SK-N-MC (cell line): ENCODE data around the gene SPRED3.

Source experiments
- DNase-seq: peaks from one replicate; pipeline ENCODE4 v3.0.0-alpha.2; 2011; ENCODE audit warnings: low read depth, low spot score
- H3K27ac ChIP-seq: fragments of 200-600 bp; sonication (generic); 2 replicates; pipeline ENCODE4 v1.5.1; 2016; ENCODE audit warnings: mixed run types
- H3K36me3 ChIP-seq: fragments of 200-600 bp; sonication (generic); 2 replicates; pipeline ENCODE4 v1.6.1; 2017; ENCODE audit warnings: antibody characterized with exemption, low read length, mixed read lengths; ENCODE audit not compliant: insufficient read depth
- H3K4me3 ChIP-seq: fragments of 200-600 bp; sonication (generic); 2 replicates; pipeline ENCODE4 v1.5.1; 2016
- H3K9ac ChIP-seq: fragments of 200-600 bp; sonication (generic); 2 replicates; pipeline ENCODE4 v1.8.0; 2017; ENCODE audit warnings: mixed run types, mixed read lengths; ENCODE audit not compliant: insufficient read length
- H3K9me3 ChIP-seq: fragments of 200-600 bp; sonication (generic); 2 replicates; pipeline ENCODE4 v1.6.1; 2017; ENCODE audit warnings: low read depth, mild to moderate bottlenecking, antibody characterized with exemption, low read length, moderate library complexity, mixed read lengths
- EZH2 ChIP-seq: fragments of 200-600 bp; sonication (generic); IDR thresholded peaks from one replicate; pipeline ENCODE4 v1.6.1; 2017; ENCODE audit warnings: antibody characterized with exemption
- FOXP2 ChIP-seq: optimal IDR thresholded peaks from 2 replicates; pipeline ENCODE3; 2011; ENCODE audit warnings: mild to moderate bottlenecking, moderate library complexity; ENCODE audit not compliant: insufficient read depth; ENCODE audit errors: extremely low read length, control extremely low read depth
- POLR2AphosphoS5 ChIP-seq: IDR thresholded peaks from 2 replicates; pipeline ENCODE4 v1.6.1; 2012; ENCODE audit warnings: mild to moderate bottlenecking, low read depth, low read length, borderline replicate concordance

Gene SPRED3

GRCh38 chr19:38429055-38429810 is 40.7 kb downstream of the SPRED3 start:
- no peak overlapping the region for H3K27ac ChIP-seq
- no peak overlapping the region for H3K9ac ChIP-seq
- no peak for DNase-seq
- no peak overlapping the region for H3K4me3 ChIP-seq
- no peaks in the 10 kb centered on the region for H3K9me3 ChIP-seq
- TF ChIP-seq EZH2 (no peak), FOXP2 (no peak), POLR2AphosphoS5 (no peak)
- H3K36me3 ChIP-seq, result no peaks in the 10 kb centered on the region

GRCh38 chr19:38429811-38430156 is 41.3 kb downstream of the SPRED3 start:
- H3K4me3 ChIP-seq, result no peak overlapping the region
- H3K9me3 ChIP-seq, result no peaks in the 10 kb centered on the region
- DNase-seq, result no peak
- no peak overlapping the region for H3K9ac ChIP-seq
- H3K36me3 ChIP-seq, result no peaks in the 10 kb centered on the region
- TF ChIP-seq EZH2, result no peak
- TF ChIP-seq POLR2AphosphoS5, result no peak
- no peak for TF ChIP-seq FOXP2
- no peak overlapping the region for H3K27ac ChIP-seq

- no peaks in the 10 kb centered on the region for H3K36me3 ChIP-seq
- TF ChIP-seq EZH2, result no peak
- no peak for TF ChIP-seq POLR2AphosphoS5
- no peak for TF ChIP-seq FOXP2
- DNase-seq, result no peak
- no peak overlapping the region for H3K9ac ChIP-seq
- no peaks in the 10 kb centered on the region for H3K9me3 ChIP-seq
- no peak overlapping the region for H3K4me3 ChIP-seq
- no peak overlapping the region for H3K27ac ChIP-seq
Measured at GRCh38 chr19:38430931-38431330, 42.4 kb downstream of the SPRED3 start.

GRCh38 chr19:38433268-38433733 is 44.8 kb downstream of the SPRED3 start, which contains the start of gene RYR1:
TSS of gene RYR1 (plus strand) at chr19:38433691. CDS start at chr19:38433830, 139 bp downstream.
- TF ChIP-seq POLR2AphosphoS5, result no peak
- TF ChIP-seq FOXP2, result no peak
- TF ChIP-seq EZH2, result no peak
- Histone ChIP-seq H3K4me3 (no peak within 1 kb of the TSS), H3K36me3 (no peaks in the 10 kb centered on the region), H3K9me3 (no peaks in the 10 kb centered on the region), H3K27ac (no peak within 1 kb of the TSS), H3K9ac (no peak within 1 kb of the TSS)
- no peak for DNase-seq

- no peak overlapping the region for H3K9ac ChIP-seq
- H3K4me3 ChIP-seq, result no peak overlapping the region
- H3K9me3 ChIP-seq, result no peaks in the 10 kb centered on the region
- no peak for DNase-seq
- TF ChIP-seq EZH2 (no peak), POLR2AphosphoS5 (no peak), FOXP2 (no peak)
- H3K27ac ChIP-seq, result no peak overlapping the region
- H3K36me3 ChIP-seq, result no peaks in the 10 kb centered on the region
Measured at GRCh38 chr19:38434549-38435051, 46.1 kb downstream of the SPRED3 start.

GRCh38 chr19:38437295-38437694 is 48.8 kb downstream of the SPRED3 start:
- Histone ChIP-seq H3K9ac (no peak overlapping the region), H3K36me3 (no peaks in the 10 kb centered on the region), H3K27ac (no peak overlapping the region), H3K9me3 (no peaks in the 10 kb centered on the region), H3K4me3 (no peak overlapping the region)
- TF ChIP-seq FOXP2 (no peak), EZH2 (no peak), POLR2AphosphoS5 (no peak)
- DNase-seq, result no peak

- DNase-seq, result no peak
- Histone ChIP-seq H3K9ac (no peak overlapping the region), H3K27ac (no peak overlapping the region), H3K4me3 (no peak overlapping the region), H3K36me3 (no peaks in the 10 kb centered on the region), H3K9me3 (no peaks in the 10 kb centered on the region)
- TF ChIP-seq EZH2 (no peak), POLR2AphosphoS5 (no peak), FOXP2 (no peak)
Measured at GRCh38 chr19:38437917-38438316, 49.4 kb downstream of the SPRED3 start.

GRCh38 chr19:38440592-38440991 is 52.1 kb downstream of the SPRED3 start:
- Histone ChIP-seq H3K9me3 (no peaks in the 10 kb centered on the region), H3K27ac (no peak overlapping the region), H3K4me3 (no peak overlapping the region), H3K36me3 (no peaks in the 10 kb centered on the region), H3K9ac (no peak overlapping the region)
- TF ChIP-seq POLR2AphosphoS5 (no peak), FOXP2 (no peak), EZH2 (no peak)
- DNase-seq, result no peak
